WTC11 (cell line): ENCODE data around the gene CPNE7. TPM values are rescaled to one million over a fixed set of nuclear protein-coding genes. Genes with fewer than 3 reads are reported as not detected.

ENCODE experiments used
- ATAC-seq: fragments of 200-7000 bp; cut with Tn5 transposase; 2 replicates; pipeline ENCODE4 v1.10.0; 2021; ENCODE audit warnings: mild to moderate bottlenecking, moderate library complexity
- CTCF ChIA-PET: fragments of 300-600 bp; sonication (Branson Sonifier 250); formaldehyde crosslinking; loops from one replicate; lab custom pipeline; 2021; ENCODE audit warnings: antibody characterized with exemption; lab: Charles Lee
- POLR2A ChIA-PET: fragments of 350-600 bp; sonication (Branson Sonifier 250); formaldehyde crosslinking; loops from one replicate; lab custom pipeline; 2021; ENCODE audit warnings: antibody characterized with exemption; lab: Charles Lee
- DNase-seq: peaks from one replicate; pipeline ENCODE4 v3.0.0; 2021; ENCODE audit warnings: low spot score
- H3K27ac Mint-ChIP-seq: 2 replicates; pipeline ENCODE4 v1.8.0; 2021; ENCODE audit warnings: mixed read lengths
- H3K27me3 Mint-ChIP-seq: 2 replicates; pipeline ENCODE4 v1.8.0; 2021; ENCODE audit warnings: low read depth, mild to moderate bottlenecking, moderate library complexity, mixed read lengths
- H3K36me3 Mint-ChIP-seq: 2 replicates; pipeline ENCODE4 v1.8.0; 2021; ENCODE audit warnings: mixed read lengths
- H3K4me1 Mint-ChIP-seq: 2 replicates; pipeline ENCODE4 v1.8.0; 2022; ENCODE audit warnings: mixed read lengths
- H3K4me3 Mint-ChIP-seq: 2 replicates; pipeline ENCODE4 v1.8.0; 2021; ENCODE audit warnings: mild to moderate bottlenecking, moderate library complexity, mixed read lengths
- H3K9me3 Mint-ChIP-seq: 2 replicates; pipeline ENCODE4 v1.8.0; 2021; ENCODE audit warnings: mixed read lengths
- E2F1 ChIP-seq: sonication (generic); formaldehyde crosslinking; IDR thresholded peaks from 2 replicates; pipeline ENCODE4 v1.8.0; 2022; ENCODE audit warnings: mild to moderate bottlenecking, missing genetic modification reagents
- E2F4 ChIP-seq: sonication (generic); formaldehyde crosslinking; IDR thresholded peaks from 2 replicates; pipeline ENCODE4 v1.8.1; 2022; ENCODE audit warnings: low read depth, mild to moderate bottlenecking, moderate library complexity, missing genetic modification reagents, borderline replicate concordance
- EMX1 ChIP-seq: fragments of 250-450 bp; sonication (Bioruptor Pico); IDR thresholded peaks from 2 replicates; pipeline ENCODE4 v1.8.0; 2021; ENCODE audit warnings: mild to moderate bottlenecking
- ETV6 ChIP-seq: sonication (generic); formaldehyde crosslinking; IDR thresholded peaks from 2 replicates; pipeline ENCODE4 v1.8.1; 2022; ENCODE audit warnings: mild to moderate bottlenecking, missing genetic modification reagents
- FOXK1 ChIP-seq: sonication (generic); formaldehyde crosslinking; IDR thresholded peaks from 2 replicates; pipeline ENCODE4 v1.8.0; 2022; ENCODE audit warnings: mild to moderate bottlenecking, moderate library complexity, missing genetic modification reagents
- FOXP1 ChIP-seq: sonication (generic); formaldehyde crosslinking; IDR thresholded peaks from 2 replicates; pipeline ENCODE4 v1.8.0; 2022; ENCODE audit warnings: missing genetic modification reagents, mild to moderate bottlenecking, moderate library complexity, borderline replicate concordance
- HMGXB4 ChIP-seq: sonication (generic); formaldehyde crosslinking; IDR thresholded peaks from 2 replicates; pipeline ENCODE4 v1.8.1; 2023; ENCODE audit warnings: mild to moderate bottlenecking, moderate library complexity, missing genetic modification reagents
- KAT7 ChIP-seq: sonication (generic); formaldehyde crosslinking; IDR thresholded peaks from 2 replicates; pipeline ENCODE4 v1.8.1; 2023; ENCODE audit warnings: missing genetic modification reagents, mild to moderate bottlenecking, borderline replicate concordance
- MAX ChIP-seq: sonication (generic); formaldehyde crosslinking; IDR thresholded peaks from 2 replicates; pipeline ENCODE4 v1.8.0; 2022; ENCODE audit warnings: mild to moderate bottlenecking, missing genetic modification reagents
- MXD4 ChIP-seq: fragments of 250-450 bp; sonication (Bioruptor Pico); IDR thresholded peaks from 2 replicates; pipeline ENCODE4 v1.8.0; 2021; ENCODE audit warnings: mild to moderate bottlenecking, moderate library complexity, borderline replicate concordance
- OVOL2 ChIP-seq: fragments of 250-450 bp; sonication (Bioruptor Pico); IDR thresholded peaks from 2 replicates; pipeline ENCODE4 v1.9.0; 2021; ENCODE audit warnings: mild to moderate bottlenecking, borderline replicate concordance
- PREB ChIP-seq: sonication (generic); formaldehyde crosslinking; IDR thresholded peaks from 2 replicates; pipeline ENCODE4 v1.8.1; 2022; ENCODE audit warnings: mild to moderate bottlenecking, missing genetic modification reagents, moderate library complexity, borderline replicate concordance
- SP1 ChIP-seq: sonication (generic); formaldehyde crosslinking; conservative IDR thresholded peaks from 2 replicates; pipeline ENCODE4 v1.8.1; 2022; ENCODE audit warnings: missing genetic modification reagents
- TCF7 ChIP-seq: sonication (generic); formaldehyde crosslinking; IDR thresholded peaks from 2 replicates; pipeline ENCODE4 v1.8.0; 2022; ENCODE audit warnings: mild to moderate bottlenecking, low read depth, missing genetic modification reagents, moderate library complexity
- ZNF263 ChIP-seq: sonication (generic); formaldehyde crosslinking; IDR thresholded peaks from 2 replicates; pipeline ENCODE4 v1.8.1; 2022; ENCODE audit warnings: low read depth, mild to moderate bottlenecking, moderate library complexity, missing genetic modification reagents
- ZNF532 ChIP-seq: fragments of 250-450 bp; sonication (Bioruptor Pico); IDR thresholded peaks from 2 replicates; pipeline ENCODE4 v1.9.0; 2021; ENCODE audit warnings: mild to moderate bottlenecking, borderline replicate concordance
- total RNA-seq: library from RNA; stranded (reverse); gene quantifications from 3 replicates; pipeline ENCODE4 v1.2.3, GENCODE V29; 2021

Gene CPNE7
- total RNA-seq, 1 experiment from 2014 or later: 42.6 TPM

GRCh38 chr16:89623511-89624261 is 48.1 kb downstream of the CPNE7 start:
- peak; percentile 19; the same call in 1 of the 2 replicates for ATAC-seq
- Mint-ChIP-seq H3K27me3 (peaks cover 9% of the 10 kb centered on the region; the same call in 1 of the 2 replicates), H3K4me3 (no peak overlapping the region), H3K36me3 (no peaks in the 10 kb centered on the region), H3K27ac (peak overlapping the region; percentile 16; the same call in 1 of the 2 replicates), H3K9me3 (no peaks in the 10 kb centered on the region), H3K4me1 (peaks cover 24% of the 10 kb centered on the region)
- no peak for DNase-seq
- TF ChIP-seq ETV6 (no peak), MAX (CRISPR knock-in tag) (peak; percentile 57; the same call in 1 of the 2 replicates), SP1 (CRISPR knock-in tag) (no peak), FOXP1 (no peak), E2F4 (CRISPR knock-in tag) (no peak)
- ChIA-PET CTCF (interaction anchor here (1.2 to 3.6 kb wide), 5 partner anchors 9 to 48 kb away, joined by 3 to 14 read pairs (median 7); partner anchors contain the start of gene CPNE7), POLR2A (interaction anchor here (0.6 kb wide), 1 partner anchor 58 kb away, joined by 3 read pairs; no protein-coding TSS in a partner anchor)

GRCh38 chr16:89624777-89625761 is 49.5 kb downstream of the CPNE7 start:
- Mint-ChIP-seq H3K27me3 (peaks cover 9% of the 10 kb centered on the region; the same call in 1 of the 2 replicates), H3K4me1 (peaks cover 20% of the 10 kb centered on the region), H3K4me3 (no peak overlapping the region), H3K27ac (no peak overlapping the region; the same call in 1 of the 2 replicates), H3K9me3 (peaks cover 1% of the 10 kb centered on the region; the same call in 1 of the 2 replicates), H3K36me3 (no peaks in the 10 kb centered on the region)
- DNase-seq (no peak), ATAC-seq (no peak)
- POLR2A ChIA-PET: no interaction called here
- CTCF ChIA-PET: interaction anchor here (2.2 to 3.6 kb wide), 2 partner anchors 10 to 16 kb away, joined by 13 to 14 read pairs; no protein-coding TSS in a partner anchor
- TF ChIP-seq TCF7 (CRISPR knock-in tag) (no peak), E2F1 (no peak), MXD4 (CRISPR knock-in tag) (no peak), FOXK1 (CRISPR knock-in tag) (no peak), MAX (CRISPR knock-in tag) (no peak), HMGXB4 (CRISPR knock-in tag) (no peak), ZNF532 (CRISPR knock-in tag) (no peak), ZNF263 (CRISPR knock-in tag) (no peak), PREB (CRISPR knock-in tag) (no peak), EMX1 (CRISPR knock-in tag) (no peak), OVOL2 (CRISPR knock-in tag) (no peak), KAT7 (CRISPR knock-in tag) (no peak)
